HG02884 (cell line): ENCODE results near the gene POLR3B.

Source experiments
- ATAC-seq: cut with Tn5 transposase; IDR thresholded peaks from one replicate; pipeline ENCODE4 v1.9.1; 2021; ENCODE audit warnings: mild to moderate bottlenecking, moderate library complexity; ENCODE audit not compliant: unreplicated experiment

POLR3B gene

GRCh38 chr12:106412563-106412962 is 55.0 kb downstream of the POLR3B start:
- ATAC-seq: no peak

GRCh38 chr12:106415134-106415533 is 57.6 kb downstream of the POLR3B start:
- ATAC-seq: no peak

GRCh38 chr12:106416273-106416672 is 58.7 kb downstream of the POLR3B start:
- ATAC-seq: no peak

GRCh38 chr12:106417926-106418910 is 60.7 kb downstream of the POLR3B start:
- no peak for ATAC-seq

GRCh38 chr12:106418970-106419369 is 61.4 kb downstream of the POLR3B start:
- no peak for ATAC-seq

- no peak for ATAC-seq
These were observed 65.7 kb downstream of the POLR3B start for GRCh38 chr12:106423291-106423690.

GRCh38 chr12:106425061-106425702 is 67.6 kb downstream of the POLR3B start:
- no peak for ATAC-seq

- no peak for ATAC-seq
These were observed 70.4 kb downstream of the POLR3B start for GRCh38 chr12:106427917-106428316.

- ATAC-seq: no peak
These were observed 70.8 kb downstream of the POLR3B start for GRCh38 chr12:106428384-106428783.

- no peak for ATAC-seq
These were observed 71.5 kb downstream of the POLR3B start for GRCh38 chr12:106429043-106429552.

- no peak for ATAC-seq
These were observed 72.1 kb downstream of the POLR3B start for GRCh38 chr12:106429636-106430035.

GRCh38 chr12:106431839-106432411 is 74.4 kb downstream of the POLR3B start:
- no peak for ATAC-seq

- ATAC-seq: no peak
These were observed 75.5 kb downstream of the POLR3B start for GRCh38 chr12:106433055-106433454.

GRCh38 chr12:106434526-106434925 is 77.0 kb downstream of the POLR3B start:
- no peak for ATAC-seq

- ATAC-seq: no peak
These were observed 78.6 kb downstream of the POLR3B start for GRCh38 chr12:106436164-106436563.

- no peak for ATAC-seq
These were observed 85.0 kb downstream of the POLR3B start for GRCh38 chr12:106442575-106442974.

GRCh38 chr12:106445053-106445452 is 87.5 kb downstream of the POLR3B start:
- no peak for ATAC-seq

- no peak for ATAC-seq
These were observed 88.4 kb downstream of the POLR3B start for GRCh38 chr12:106445959-106446358.

GRCh38 chr12:106446419-106447092 is 89.0 kb downstream of the POLR3B start:
- no peak for ATAC-seq

- no peak for ATAC-seq
These were observed 94.8 kb downstream of the POLR3B start for GRCh38 chr12:106452309-106452708.

- no peak for ATAC-seq
These were observed 97.6 kb downstream of the POLR3B start for GRCh38 chr12:106455111-106455510.
